Stimulated activated CD8-positive, alpha-beta memory T cell treated with anti-CD3 and anti-CD28 coated beads, Interleukin-15, amount 100 ng/mL, for 24 hours (primary cell): Measurements from ENCODE around the gene EXOC4.
"Not testable (repeated sequence)": the region's sequence is repeated elsewhere in the genome, so short reads cannot be mapped to it uniquely, and the experiment has no call there.

Experiments
- DNase-seq: peaks from one replicate; pipeline ENCODE4 v3.0.0-alpha.2; 2020; ENCODE audit warnings: low read depth

Gene EXOC4

DNA sequence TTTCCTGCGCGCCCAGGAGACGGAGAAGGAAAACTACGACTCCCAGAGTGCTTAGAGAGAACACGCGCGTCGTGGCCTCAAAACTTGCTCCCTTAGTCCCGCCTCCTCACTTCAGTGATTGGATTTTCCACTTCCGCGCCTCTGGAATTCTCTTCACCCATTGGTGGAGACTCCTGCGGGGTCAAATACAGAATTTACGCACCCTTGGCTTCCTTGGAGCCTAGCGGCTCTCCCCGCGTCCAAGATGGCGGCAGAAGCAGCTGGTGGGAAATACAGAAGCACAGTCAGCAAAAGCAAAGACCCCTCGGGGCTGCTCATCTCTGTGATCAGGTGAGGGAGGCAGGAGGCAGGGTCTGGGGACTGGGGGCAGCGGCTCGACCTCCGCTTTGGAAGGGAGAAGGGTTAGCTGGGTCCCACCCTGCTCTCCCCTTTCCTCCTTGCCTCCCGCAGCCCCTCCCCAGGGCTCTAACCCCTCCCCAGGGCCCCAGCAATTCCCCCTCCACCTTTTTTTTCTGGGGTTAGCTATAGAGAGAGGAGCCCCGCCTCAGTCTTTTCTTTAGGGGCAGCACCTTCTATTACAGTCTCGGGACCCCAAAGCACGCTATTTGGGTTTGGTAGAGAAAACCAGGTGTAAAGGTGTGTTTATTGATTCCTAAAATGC is at the start of gene EXOC4:
TSS of gene EXOC4 (plus strand) at position 221 of the 661 bp plus-strand sequence.
- DNase-seq = peak; percentile 41

DNA sequence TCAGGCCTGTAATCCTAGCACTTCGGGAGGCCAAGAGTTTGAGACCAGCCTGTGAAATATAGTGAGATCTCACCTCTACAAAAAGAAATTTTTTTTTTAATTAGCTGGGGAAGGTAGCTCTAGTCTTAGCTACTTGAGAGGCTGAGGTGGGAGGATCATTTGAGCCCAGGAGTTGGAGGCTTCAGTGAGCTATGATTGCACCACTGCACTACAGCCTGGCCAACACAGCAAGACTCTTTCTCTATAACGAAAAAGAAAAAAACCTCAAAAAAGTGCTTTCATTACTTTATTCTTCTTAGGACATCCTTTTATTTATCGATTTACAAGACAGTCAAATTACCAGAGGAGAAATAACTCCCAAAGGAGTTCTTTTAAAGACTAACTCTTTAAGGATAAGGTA is 49.4 kb upstream of the EXOC4 start:
- no peak for DNase-seq

DNA sequence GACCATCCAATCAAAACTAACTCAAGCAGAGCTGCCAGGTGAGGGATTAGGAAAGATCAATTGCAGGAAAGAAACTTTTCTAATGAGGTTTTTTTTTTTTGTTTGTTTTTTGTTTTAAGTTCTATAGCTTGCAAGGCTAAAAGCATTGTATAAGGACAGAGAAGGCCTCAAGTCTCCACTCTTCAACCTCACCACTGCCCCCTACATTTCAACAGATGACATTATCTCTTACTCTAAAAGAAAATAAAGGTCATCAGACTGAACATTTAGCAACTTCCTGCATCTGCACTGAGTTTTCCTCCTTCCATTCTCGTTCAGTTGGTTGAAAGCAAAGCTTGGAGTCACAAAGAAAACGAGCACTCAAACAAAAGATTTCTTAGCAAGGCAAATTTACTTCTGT is 45.2 kb upstream of the EXOC4 start:
- no peak for DNase-seq

DNA sequence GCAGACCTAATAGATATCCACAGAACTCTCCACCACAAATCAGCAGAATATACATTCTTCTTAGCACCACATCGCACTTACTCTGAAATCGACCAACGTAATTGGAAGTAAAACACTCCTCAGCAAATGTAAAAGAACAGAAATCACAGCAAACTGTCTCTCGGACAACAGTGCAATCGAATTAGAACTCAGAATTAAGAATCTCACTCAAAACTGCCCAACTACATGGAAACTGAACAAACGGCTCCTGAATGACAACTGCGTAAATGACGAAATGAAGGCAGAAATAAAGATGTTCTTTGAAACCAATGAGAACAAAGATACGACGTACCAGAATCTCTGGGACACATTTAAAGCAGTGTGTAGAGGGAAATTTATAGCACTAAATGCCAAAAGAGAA is 42.1 kb upstream of the EXOC4 start:
- DNase-seq = not testable (repeated sequence)

- not testable (repeated sequence) for DNase-seq
Observed at GRCh38 chr7:133213772-133214171, 39.1 kb upstream of the EXOC4 start.

DNA sequence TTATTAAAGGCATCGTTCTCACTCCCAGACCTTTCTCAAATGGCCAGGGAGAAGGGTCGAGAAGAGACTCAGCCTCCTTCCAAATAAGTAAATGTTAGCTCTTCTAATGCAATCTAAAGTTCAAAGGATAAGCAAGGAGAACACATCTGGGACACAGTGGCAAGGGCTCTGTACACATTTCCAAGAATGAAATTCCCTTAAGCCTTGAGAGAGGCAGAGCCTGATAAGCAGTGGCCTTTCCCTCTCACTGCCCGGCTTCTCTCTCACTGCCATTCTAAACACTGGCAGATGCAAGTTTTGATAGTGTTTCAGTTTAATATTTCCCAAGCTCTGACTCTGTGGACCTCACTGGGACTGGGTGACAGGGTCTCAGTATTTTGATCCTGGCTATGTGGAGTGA is 35.1 kb upstream of the EXOC4 start:
- no peak for DNase-seq

DNA sequence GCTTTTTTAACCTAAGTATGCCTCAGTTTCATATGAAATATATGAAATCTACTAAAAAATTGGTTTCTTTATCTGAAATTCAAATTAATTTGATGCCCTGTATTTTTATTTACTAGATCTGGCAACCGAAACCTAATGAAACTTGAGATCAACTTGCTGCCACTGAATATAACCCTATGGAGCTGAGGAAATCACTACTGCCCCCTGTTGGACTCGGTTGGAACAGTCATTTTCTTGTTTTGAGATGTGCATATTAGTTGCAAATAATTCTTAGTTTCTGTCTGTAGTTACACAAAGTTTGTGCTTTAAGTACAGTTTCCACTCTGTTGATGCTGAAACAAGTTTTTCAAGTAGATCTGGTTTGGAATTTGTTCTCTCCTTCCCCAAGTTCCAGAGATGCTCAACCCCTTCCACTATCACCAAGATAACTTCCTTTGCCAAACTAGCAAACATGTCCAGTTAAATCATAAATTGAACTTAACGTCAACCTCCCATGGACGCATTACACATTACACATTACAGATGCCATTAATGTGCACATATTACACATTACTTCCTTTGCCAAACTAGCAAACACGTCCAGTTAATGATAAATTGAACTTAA is 22.2 kb upstream of the EXOC4 start:
- peak; percentile 8 for DNase-seq

GRCh38 chr7:133233142-133233541 is 19.7 kb upstream of the EXOC4 start:
- DNase-seq = no peak

- no peak for DNase-seq
Observed at GRCh38 chr7:133234961-133235875, 17.7 kb upstream of the EXOC4 start.

GRCh38 chr7:133237545-133237944 is 15.3 kb upstream of the EXOC4 start:
- no peak for DNase-seq

DNA sequence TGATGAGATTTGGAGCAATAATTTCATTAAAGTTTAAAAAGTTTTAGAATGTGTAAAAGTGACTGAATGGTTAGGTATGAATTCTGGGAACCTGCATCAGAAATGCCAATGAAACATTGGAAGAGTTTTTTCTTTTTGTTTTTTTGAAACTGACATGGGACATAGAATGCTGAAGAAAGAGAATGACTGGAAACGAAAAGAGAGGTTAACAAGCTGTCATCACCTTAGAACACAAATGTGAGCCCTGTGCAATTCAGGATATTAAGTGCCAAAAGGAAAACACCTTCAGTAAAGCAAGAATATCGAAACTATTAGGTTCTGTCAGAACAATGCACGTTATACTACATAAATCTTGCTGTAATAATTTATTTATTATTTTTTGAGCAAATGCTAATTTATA is 12.6 kb upstream of the EXOC4 start:
- DNase-seq = no peak

DNA sequence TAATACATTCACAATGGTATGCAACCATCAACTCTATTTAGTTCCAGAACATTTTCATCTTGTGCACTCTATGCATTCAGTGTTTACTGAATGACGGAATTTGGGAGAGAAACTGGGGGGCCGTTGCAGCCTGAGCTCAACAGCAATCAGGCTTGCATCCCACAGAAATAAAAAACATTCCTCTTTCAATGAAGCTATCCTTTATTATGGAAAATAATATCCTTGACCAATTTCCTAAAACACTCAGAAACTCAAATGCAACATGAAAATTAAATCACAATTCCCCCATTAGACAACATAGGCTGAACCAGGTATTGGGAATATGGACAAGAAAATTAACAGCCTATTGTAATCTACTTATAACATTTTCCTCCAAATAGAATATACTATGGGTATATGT is 6.3 kb upstream of the EXOC4 start:
- no peak for DNase-seq

DNA sequence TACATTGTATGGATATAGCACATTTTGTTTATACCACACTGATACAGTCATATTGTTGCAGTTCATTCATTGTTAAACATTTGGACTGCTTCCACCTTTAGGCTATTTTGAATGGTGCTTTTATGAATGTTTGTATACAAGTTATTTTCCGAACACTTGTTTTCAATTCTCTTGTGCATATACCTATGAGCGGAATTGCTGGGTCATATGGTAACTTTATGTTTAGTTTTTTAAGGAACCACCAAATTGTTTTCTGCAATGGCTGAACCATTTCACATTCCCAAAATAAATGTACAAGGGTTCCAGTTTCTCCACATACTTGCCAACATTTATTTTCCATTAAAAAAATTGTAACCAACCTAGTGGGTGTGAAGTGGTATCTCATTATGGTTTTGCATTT is 4.0 kb upstream of the EXOC4 start:
- no peak for DNase-seq

GRCh38 chr7:133252506-133252857 is 396 bp upstream of the EXOC4 start:
- no peak for DNase-seq

DNA sequence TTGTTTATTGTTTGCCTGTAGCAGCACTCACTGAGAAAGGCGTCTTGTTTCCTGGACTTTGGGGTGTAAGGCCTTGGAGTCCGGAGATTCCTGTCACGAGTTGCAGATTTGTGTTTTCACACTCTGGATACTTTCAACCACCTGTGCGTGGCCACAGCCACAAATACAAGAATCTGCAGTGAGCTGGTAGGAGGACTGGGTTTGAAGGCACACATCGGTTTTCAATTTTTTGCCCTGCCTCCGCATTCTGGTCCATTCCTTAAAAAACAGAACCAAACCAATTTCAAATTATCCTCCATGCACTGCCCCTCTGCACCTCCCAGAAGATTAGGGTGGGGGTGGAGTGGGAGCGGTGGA is 619 bp downstream of the EXOC4 start:
- DNase-seq = no peak

GRCh38 chr7:133255486-133255885 is 2.6 kb downstream of the EXOC4 start:
- no peak for DNase-seq

DNA sequence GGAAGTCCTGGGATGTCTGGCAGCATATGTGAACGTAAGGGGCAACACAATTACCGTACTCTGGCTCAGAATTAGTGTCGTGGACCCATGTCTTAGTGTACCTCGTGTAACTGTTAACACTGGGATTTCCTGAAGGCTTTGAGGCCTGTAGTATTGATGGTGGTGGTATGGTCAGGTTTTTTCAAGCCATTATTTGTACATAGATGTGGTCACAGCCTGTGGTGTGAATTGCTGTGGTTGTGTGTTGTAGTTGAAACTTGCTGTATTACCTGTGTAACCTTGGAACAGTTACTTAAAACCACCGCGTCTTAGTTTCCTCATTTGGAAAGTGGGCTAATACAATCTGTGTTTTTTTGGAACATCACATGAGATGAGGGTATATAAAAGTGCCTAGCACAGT is 5.3 kb downstream of the EXOC4 start:
- no peak for DNase-seq

- DNase-seq = no peak
Observed at GRCh38 chr7:133265821-133266220, 12.9 kb downstream of the EXOC4 start.

GRCh38 chr7:133268355-133268754 is 15.5 kb downstream of the EXOC4 start:
- DNase-seq = no peak

GRCh38 chr7:133272336-133272735 is 19.5 kb downstream of the EXOC4 start:
- no peak for DNase-seq

DNA sequence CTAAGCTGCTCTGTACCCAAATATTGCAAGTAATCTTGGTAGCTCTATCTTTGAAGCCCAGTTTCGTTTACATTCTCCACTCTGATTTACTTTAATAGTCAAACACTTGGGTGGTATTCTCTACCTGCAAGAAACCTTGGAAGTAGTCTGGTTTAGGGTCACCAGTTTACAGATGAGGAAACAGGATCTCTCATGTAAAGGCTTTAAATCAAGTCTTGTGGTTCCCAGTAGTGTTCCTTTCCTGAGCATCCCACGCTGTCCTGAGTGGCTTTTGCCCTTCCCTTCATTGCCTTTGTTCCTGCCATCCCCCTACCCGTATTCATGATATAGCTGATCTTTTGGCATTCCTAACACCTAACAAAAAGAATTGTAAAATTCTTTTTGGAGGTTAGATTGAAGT is 20.3 kb downstream of the EXOC4 start:
- no peak for DNase-seq

- DNase-seq = no peak
Observed at GRCh38 chr7:133274265-133274664, 21.4 kb downstream of the EXOC4 start.

- DNase-seq = no peak
Observed at GRCh38 chr7:133275008-133275407, 22.1 kb downstream of the EXOC4 start.
